OCI-LY7 (cell line): Measurements from ENCODE around the gene MBNL3. TPM values are rescaled to one million over a fixed set of nuclear protein-coding genes. Genes with fewer than 3 reads are reported as not detected.

ENCODE experiments used
- Bru-seq: library from RNA; stranded (reverse); fragments of 400-500 nt; gene quantifications from one replicate; lab custom pipeline; 2021; lab: Mats Ljungman, UMichigan
- BruChase-seq, 2 experiments: library from RNA; stranded (reverse); fragments of 400-500 nt; gene quantifications; one replicate each; lab custom pipeline; 2021; lab: Mats Ljungman, UMichigan
- BruUV-seq: library from RNA; stranded (reverse); fragments of 400-500 nt; replicated peaks from 2 replicates; lab custom pipeline; 2021; lab: Mats Ljungman, UMichigan
- CTCF ChIA-PET: fragments of 300-600 bp; sonication (Branson Sonifier 250); formaldehyde crosslinking; loops from one replicate; lab custom pipeline; 2022; ENCODE audit warnings: antibody characterized with exemption; ENCODE audit not compliant: unreplicated experiment; lab: Charles Lee
- POLR2A ChIA-PET: fragments of 300-600 bp; sonication (Branson Sonifier 250); formaldehyde crosslinking; loops from one replicate; lab custom pipeline; 2022; ENCODE audit warnings: antibody characterized with exemption; lab: Charles Lee
- DNase-seq: peaks from one replicate; pipeline ENCODE4 v3.0.0-alpha.2; 2015; ENCODE audit warnings: low spot score
- H2AFZ ChIP-seq: fragments of 200-600 bp; sonication (generic), shearing (Covaris generic); 2 replicates; pipeline ENCODE4 v1.6.1; 2014; ENCODE audit warnings: mild to moderate bottlenecking, antibody characterized with exemption, low read length, moderate library complexity
- H3K27ac ChIP-seq: fragments of 200-600 bp; sonication (generic); 2 replicates; pipeline ENCODE4 v1.5.1; 2014; ENCODE audit warnings: mixed run types, low read depth, mild to moderate bottlenecking, moderate library complexity, low read length, inconsistent platforms; ENCODE audit not compliant: poor library complexity, severe bottlenecking
- H3K36me3 ChIP-seq: fragments of 200-600 bp; sonication (generic); 2 replicates; pipeline ENCODE4 v1.6.1; 2014; ENCODE audit warnings: mild to moderate bottlenecking, antibody characterized with exemption, low read length, moderate library complexity, mixed read lengths; ENCODE audit not compliant: insufficient read depth
- H3K4me1 ChIP-seq: fragments of 200-600 bp; sonication (generic); 2 replicates; pipeline ENCODE4 v1.5.1; 2014; ENCODE audit warnings: mild to moderate bottlenecking, low read length; ENCODE audit not compliant: insufficient read depth, poor library complexity, severe bottlenecking
- H3K4me2 ChIP-seq: fragments of 200-600 bp; sonication (generic); 2 replicates; pipeline ENCODE4 v1.6.1; 2014; ENCODE audit warnings: mild to moderate bottlenecking, low read length
- H3K4me3 ChIP-seq: fragments of 200-600 bp; sonication (generic); 2 replicates; pipeline ENCODE4 v1.5.1; 2014; ENCODE audit warnings: mild to moderate bottlenecking, low read depth, low read length; ENCODE audit not compliant: poor library complexity, severe bottlenecking
- H3K79me2 ChIP-seq: fragments of 200-600 bp; sonication (generic); 2 replicates; pipeline ENCODE4 v1.6.1; 2016; ENCODE audit warnings: low read depth, mild to moderate bottlenecking, low read length, moderate library complexity, mixed read lengths; ENCODE audit not compliant: insufficient read depth
- H3K9me2 ChIP-seq: fragments of 200-600 bp; sonication (generic); 2 replicates; pipeline ENCODE4 v1.6.1; 2016; ENCODE audit warnings: mild to moderate bottlenecking, low read length, mixed read lengths; ENCODE audit not compliant: insufficient read depth
- H3K9me3 ChIP-seq: fragments of 200-600 bp; sonication (generic); 2 replicates; pipeline ENCODE4 v1.6.1; 2014; ENCODE audit warnings: mild to moderate bottlenecking, mixed run types, low read length, mixed read lengths
- H4K20me1 ChIP-seq: fragments of 200-600 bp; sonication (generic); 2 replicates; pipeline ENCODE4 v1.6.1; 2014; ENCODE audit warnings: mild to moderate bottlenecking, antibody characterized with exemption, low read length, moderate library complexity, mixed read lengths; ENCODE audit not compliant: insufficient read depth
- EZH2phosphoT487 ChIP-seq: fragments of 200-600 bp; sonication (generic); IDR thresholded peaks from 2 replicates; pipeline ENCODE4 v1.6.1; 2018; ENCODE audit warnings: low read depth, borderline replicate concordance, mild to moderate bottlenecking, mixed run types, antibody characterized with exemption, low read length, moderate library complexity, mixed read lengths
- intact Hi-C: fragments of 100-400 bp; cut with micrococcal nuclease; formaldehyde crosslinking; loops from one replicate; pipeline ENCODE4 v1.10.0; 2022; ENCODE audit not compliant: unreplicated experiment
- long read RNA-seq: library from polyadenylated mRNA; stranded (forward); transcript quantifications from one replicate; pipeline ENCODE4 v2.0.0, GENCODE V29; 2022
- total RNA-seq, 2 experiments: library from RNA; depleted of rRNA in 1 of 2; stranded (reverse); fragments of >200 nt in 1 of 2; shearing (Covaris generic) in 1 of 2; gene quantifications; 2 replicates each; pipeline ENCODE4 v1.2.3, GENCODE V29; 2014 to 2022
- TF ChIP-seq, protein P1 (sequence below): fragments of 200-600 bp; sonication (generic); conservative IDR thresholded peaks from 2 replicates; pipeline ENCODE4 v1.5.1; 2014; ENCODE audit warnings: mild to moderate bottlenecking, antibody characterized with exemption, low read length, moderate library complexity, mixed read lengths

The MBNL3 gene, protein sequence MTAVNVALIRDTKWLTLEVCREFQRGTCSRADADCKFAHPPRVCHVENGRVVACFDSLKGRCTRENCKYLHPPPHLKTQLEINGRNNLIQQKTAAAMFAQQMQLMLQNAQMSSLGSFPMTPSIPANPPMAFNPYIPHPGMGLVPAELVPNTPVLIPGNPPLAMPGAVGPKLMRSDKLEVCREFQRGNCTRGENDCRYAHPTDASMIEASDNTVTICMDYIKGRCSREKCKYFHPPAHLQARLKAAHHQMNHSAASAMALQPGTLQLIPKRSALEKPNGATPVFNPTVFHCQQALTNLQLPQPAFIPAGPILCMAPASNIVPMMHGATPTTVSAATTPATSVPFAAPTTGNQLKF
- total RNA-seq (2014; rRNA removed; shearing (Covaris generic)) (31.4 and 39.4 TPM in 2 replicates), total RNA-seq (2022) (73.9 and 86.6 TPM in 2 replicates), Bru-seq, nascent RNA (percentile 85 among the genes with signal in this experiment), BruChase-seq, experiment 1, labeled RNA remaining after a 6-hour chase (percentile 90 among the genes with signal in this experiment), BruChase-seq, experiment 2, labeled RNA remaining after a 2-hour chase (percentile 85 among the genes with signal in this experiment)
- long read RNA-seq, partial matches to known transcripts, result 5 of 39 reads
- long read RNA-seq, other reads (novel, unspliced or antisense), result 34 of 39 reads

DNA sequence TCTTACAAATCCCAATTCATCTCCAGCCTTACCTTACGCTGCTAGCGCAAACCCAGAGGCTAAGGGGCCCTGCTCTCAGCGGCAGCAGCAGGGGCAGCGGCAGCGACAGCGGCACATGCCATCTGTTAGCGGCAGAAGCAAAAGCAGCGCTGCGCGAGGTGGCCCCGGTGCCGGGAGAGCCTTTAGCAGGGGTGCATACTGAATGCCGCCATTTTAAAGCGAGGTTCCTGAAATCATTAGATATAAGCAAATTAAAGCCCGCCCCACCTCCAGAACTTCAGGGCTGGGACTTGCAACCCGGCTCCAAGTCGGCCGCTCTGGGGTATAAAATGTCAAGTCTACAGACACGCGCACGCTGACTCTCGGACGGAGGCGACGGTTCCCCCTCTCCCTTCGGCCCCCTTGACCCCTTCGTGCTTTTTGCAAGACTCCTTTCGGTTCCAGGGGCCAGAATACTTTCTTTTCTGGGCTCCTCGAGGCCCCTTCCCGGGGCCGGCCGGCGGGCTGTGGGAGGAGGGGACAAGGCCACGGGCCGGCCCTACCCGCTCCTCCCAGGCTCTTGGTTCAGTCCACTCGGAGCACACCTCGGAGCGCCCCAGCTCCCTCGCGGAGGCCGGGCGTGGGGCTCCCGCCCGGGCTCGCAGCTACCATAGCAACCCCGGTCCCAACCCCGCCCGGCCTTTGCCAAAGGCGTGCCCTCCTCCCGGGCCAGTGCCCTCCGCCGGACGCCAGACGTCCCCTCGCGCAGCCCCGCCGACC is at the start of gene MBNL3:
TSS of gene MBNL3 (minus strand) at position 220 of the 759 bp plus-strand sequence. CDS start 49,427 bp downstream, outside the sequence.
- BruUV-seq, result TSS peak; percentile 78
- DNase-seq, result peak; percentile 90
- Histone ChIP-seq H3K27ac (peak within 1 kb of the TSS; percentile 100), H3K4me3 (peak within 1 kb of the TSS; percentile 78), H4K20me1 (peaks cover 5% of the 10 kb centered on the region; the same call in 1 of the 2 replicates), H3K36me3 (peaks cover 7% of the 10 kb centered on the region; the same call in 1 of the 2 replicates), H3K9me3 (no peaks in the 10 kb centered on the region), H3K79me2 (peaks cover 47% of the 10 kb centered on the region), H2AFZ (peak within 1 kb of the TSS; percentile 78; the same call in 1 of the 2 replicates), H3K4me1 (peaks cover 35% of the 10 kb centered on the region), H3K4me2 (peak within 1 kb of the TSS; percentile 97), H3K9me2 (no peaks in the 10 kb centered on the region)
- intact Hi-C loops, result loop anchor here (1.0 to 10.0 kb wide), 4 partner anchors 9 to 464 kb away; partner anchors contain the start of gene RAP2C
- ChIA-PET CTCF (no interaction called here), POLR2A (interaction anchor here (0.8 to 1.2 kb wide), 3 partner anchors 8 to 62 kb away, joined by 3 to 6 read pairs (median 5); no protein-coding TSS in a partner anchor)
- TF ChIP-seq, protein P1, sequence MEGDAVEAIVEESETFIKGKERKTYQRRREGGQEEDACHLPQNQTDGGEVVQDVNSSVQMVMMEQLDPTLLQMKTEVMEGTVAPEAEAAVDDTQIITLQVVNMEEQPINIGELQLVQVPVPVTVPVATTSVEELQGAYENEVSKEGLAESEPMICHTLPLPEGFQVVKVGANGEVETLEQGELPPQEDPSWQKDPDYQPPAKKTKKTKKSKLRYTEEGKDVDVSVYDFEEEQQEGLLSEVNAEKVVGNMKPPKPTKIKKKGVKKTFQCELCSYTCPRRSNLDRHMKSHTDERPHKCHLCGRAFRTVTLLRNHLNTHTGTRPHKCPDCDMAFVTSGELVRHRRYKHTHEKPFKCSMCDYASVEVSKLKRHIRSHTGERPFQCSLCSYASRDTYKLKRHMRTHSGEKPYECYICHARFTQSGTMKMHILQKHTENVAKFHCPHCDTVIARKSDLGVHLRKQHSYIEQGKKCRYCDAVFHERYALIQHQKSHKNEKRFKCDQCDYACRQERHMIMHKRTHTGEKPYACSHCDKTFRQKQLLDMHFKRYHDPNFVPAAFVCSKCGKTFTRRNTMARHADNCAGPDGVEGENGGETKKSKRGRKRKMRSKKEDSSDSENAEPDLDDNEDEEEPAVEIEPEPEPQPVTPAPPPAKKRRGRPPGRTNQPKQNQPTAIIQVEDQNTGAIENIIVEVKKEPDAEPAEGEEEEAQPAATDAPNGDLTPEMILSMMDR, result no peak
- no peak for TF ChIP-seq EZH2phosphoT487

DNA sequence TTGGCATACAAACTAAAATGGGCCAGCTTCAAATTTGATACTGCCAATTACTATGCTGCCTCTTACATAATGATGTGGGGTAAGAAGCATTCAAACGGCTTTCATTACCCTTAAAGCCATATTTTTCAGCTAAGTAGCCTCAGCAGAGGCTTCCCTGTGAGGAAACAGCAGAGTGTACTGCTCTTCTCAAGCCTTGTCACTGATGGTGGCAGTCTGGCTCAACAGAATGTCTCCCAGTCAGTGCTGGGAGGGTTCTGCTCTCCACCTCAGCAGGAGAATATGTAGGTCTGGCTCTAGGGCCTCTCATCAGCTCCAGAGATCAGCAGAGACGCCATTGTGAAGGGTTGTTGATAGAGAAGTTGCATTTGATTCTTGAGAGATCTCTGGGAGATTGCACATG is 44.6 kb upstream of the MBNL3 start:
- Histone ChIP-seq H3K9me3 (no peaks in the 10 kb centered on the region), H3K27ac (no peak overlapping the region), H3K9me2 (no peaks in the 10 kb centered on the region), H2AFZ (no peak overlapping the region), H3K79me2 (no peaks in the 10 kb centered on the region), H3K36me3 (no peaks in the 10 kb centered on the region), H3K4me2 (no peak overlapping the region), H3K4me1 (no peaks in the 10 kb centered on the region), H3K4me3 (no peak overlapping the region), H4K20me1 (no peaks in the 10 kb centered on the region)
- intact Hi-C loops, result no loop called here
- no peak for DNase-seq
- POLR2A ChIA-PET, result no interaction called here
- CTCF ChIA-PET, result no interaction called here
- TF ChIP-seq, protein P1, result no peak
- no peak for TF ChIP-seq EZH2phosphoT487
- BruUV-seq, result no TSS peak
